Esophagus squamous epithelium (tissue), 5 donors: ENCODE data around the gene TNNI2. TPM values are rescaled to one million over a fixed set of nuclear protein-coding genes. Genes with fewer than 3 reads are reported as not detected.

ENCODE experiments used
- DNase-seq: peaks from one replicate; lab custom pipeline; 2025; lab: John Stamatoyannopoulos, UW
- H3K27ac ChIP-seq, 4 donors: fragments of 200-600 bp; sonication (generic); one replicate each; pipeline ENCODE4 v1.5.1; 2016 to 2019; ENCODE audit warnings: mild to moderate bottlenecking in 1 of 4
- H3K27me3 ChIP-seq, 4 donors: fragments of 200-600 bp; sonication (generic); 1 replicate in 3 of 4; 2 replicates in 1 of 4; pipeline versions ENCODE4 v1.5.1 to v1.6.0; 2017 to 2021; ENCODE audit warnings: antibody characterized with exemption in 1 of 4
- H3K36me3 ChIP-seq, 3 donors: fragments of 200-600 bp; sonication (generic); one replicate each; pipeline ENCODE4 v1.5.1; 2016 to 2019
- H3K4me1 ChIP-seq, 3 donors: fragments of 200-600 bp; sonication (generic); one replicate each; pipeline ENCODE4 v1.5.1; 2017 to 2019
- H3K4me3 ChIP-seq, 4 donors: fragments of 200-600 bp; sonication (generic); 1 replicate in 3 of 4; 2 replicates in 1 of 4; pipeline ENCODE4 v1.5.1; 2016 to 2019; ENCODE audit warnings: mild to moderate bottlenecking in 2 of 4, moderate library complexity in 1 of 4
- H3K9me3 ChIP-seq, 3 donors: fragments of 200-600 bp; sonication (generic); one replicate each; pipeline ENCODE4 v1.5.1; 2016 to 2019
- CTCF ChIP-seq, 6 experiments: fragments of 450-650 bp in 4 of 6; fragments of 200-600 bp in 2 of 6; sonication (generic) in 2 of 6; IDR thresholded peaks; one replicate each; pipeline ENCODE4 v1.5.1; 2016 to 2019; ENCODE audit warnings: antibody characterized with exemption in 6 of 6, mild to moderate bottlenecking in 4 of 6, moderate library complexity in 4 of 6
- POLR2A ChIP-seq, 4 donors: fragments of 450-650 bp; IDR thresholded peaks; one replicate each; pipeline ENCODE4 v1.6.1; 2017; ENCODE audit warnings: antibody characterized with exemption in 4 of 4, mild to moderate bottlenecking in 4 of 4, moderate library complexity in 3 of 4
- WGBS, 2 donors: methylation state at CpG; one replicate each; pipeline ENCODE4 v1.1.5; 2018; 5-methylcytosine and 5-hydroxymethylcytosine counted together
- intact Hi-C: fragments of 100-400 bp; cut with DNase I; formaldehyde crosslinking; loops from one replicate; pipeline ENCODE4 v1.15.0; 2022
- total RNA-seq, 4 donors: library from RNA; depleted of rRNA; stranded (reverse); fragments of >200 nt; gene quantifications; one replicate each; pipeline ENCODE4 v1.1.0, GENCODE V29; 2016
- donor health status: DM: yes; HTN: yes; CAD: no.

Gene TNNI2
- total RNA-seq, 4 donors from 2014 or later = 14.7 to 23.8 (median 15.0) TPM; not detected in 1

- Histone ChIP-seq H3K4me1 (peaks cover 25 to 53% (median 32%) of the 10 kb centered on the region in 3 donors), H3K27ac (no peak overlapping the region), H3K4me3 (no peak overlapping the region), H3K36me3 (no peaks in the 10 kb centered on the region), H3K27me3 (no peaks in the 10 kb centered on the region), H3K9me3 (no peaks in the 10 kb centered on the region)
- 86 to 88% methylated on average over 4 of the region's 4 CpGs for WGBS, 2 donors
- no peak for DNase-seq
- no peak for TF ChIP-seq POLR2A (IDR thresholded peaks at IDR 0.05)
- no peak for TF ChIP-seq CTCF (IDR thresholded peaks at IDR 0.05)
- intact Hi-C loops = no loop called here
Observed at GRCh38 chr11:1861435-1862411, 22.9 kb downstream of the TNNI2 start.

GRCh38 chr11:1862588-1863351, 24.0 kb downstream of the TNNI2 start:
- peak overlapping the region; percentile 5 to 86 (median 85) for H3K27ac ChIP-seq
- H3K27me3 ChIP-seq = no peaks in the 10 kb centered on the region
- no peaks in the 10 kb centered on the region for H3K9me3 ChIP-seq
- peaks cover 25 to 55% (median 33%) of the 10 kb centered on the region in 3 donors for H3K4me1 ChIP-seq
- TF ChIP-seq POLR2A (IDR thresholded peaks at IDR 0.05) (no peak), CTCF (IDR thresholded peaks at IDR 0.05) (no peak)
- DNase-seq = no peak
- H3K36me3 ChIP-seq = no peaks in the 10 kb centered on the region
- 67 to 77% methylated on average over 1 to 9 of the region's 14 CpGs for WGBS, 2 donors
- no peak overlapping the region for H3K4me3 ChIP-seq
- intact Hi-C loops = no loop called here

GRCh38 chr11:1863352-1864216, 24.8 kb downstream of the TNNI2 start:
- Histone ChIP-seq H3K27ac (peak overlapping the region; percentile 52 to 86 (median 85)), H3K4me3 (peak overlapping the region in 3 of 4 donors; percentile 25 to 46 (median 37)), H3K4me1 (peaks cover 25 to 63% (median 35%) of the 10 kb centered on the region in 3 donors), H3K9me3 (no peaks in the 10 kb centered on the region), H3K27me3 (no peaks in the 10 kb centered on the region), H3K36me3 (no peaks in the 10 kb centered on the region)
- DNase-seq = no peak
- 41 to 50% methylated on average over 4 to 5 of the region's 27 CpGs for WGBS, 2 donors
- intact Hi-C loops = no loop called here
- no peak for TF ChIP-seq CTCF (IDR thresholded peaks at IDR 0.05)
- TF ChIP-seq POLR2A (IDR thresholded peaks at IDR 0.05) = no peak

- H3K4me3 ChIP-seq = peak overlapping the region in 3 of 4 donors; percentile 25 to 46 (median 37)
- peak overlapping the region; percentile 52 to 86 (median 85) for H3K27ac ChIP-seq
- no peak for DNase-seq
Observed at GRCh38 chr11:1864231-1864630, 25.4 kb downstream of the TNNI2 start.

More at GRCh38 chr11:1864231-1864630, 25.4 kb downstream of the TNNI2 start:
- Histone ChIP-seq H3K27me3 (no peaks in the 10 kb centered on the region), H3K36me3 (no peaks in the 10 kb centered on the region), H3K9me3 (no peaks in the 10 kb centered on the region), H3K4me1 (peaks cover 25 to 70% (median 38%) of the 10 kb centered on the region in 3 donors)
- TF ChIP-seq CTCF (IDR thresholded peaks at IDR 0.05) (no peak), POLR2A (IDR thresholded peaks at IDR 0.05) (no peak)
- intact Hi-C loops = no loop called here
- 58 to 61% methylated on average over 17 to 18 of the region's 18 CpGs for WGBS, 2 donors
